Kidney tubule cell (primary cell): Measurements from ENCODE around the gene UGT1A8.

ENCODE experiments used
- DNase-seq: peaks from one replicate; pipeline ENCODE4 v3.0.0-alpha.2; 2018; ENCODE audit warnings: low spot score

UGT1A8 gene

GRCh38 chr2:233764761-233765160 is 147.3 kb downstream of the UGT1A8 start:
- DNase-seq, result no peak

DNA sequence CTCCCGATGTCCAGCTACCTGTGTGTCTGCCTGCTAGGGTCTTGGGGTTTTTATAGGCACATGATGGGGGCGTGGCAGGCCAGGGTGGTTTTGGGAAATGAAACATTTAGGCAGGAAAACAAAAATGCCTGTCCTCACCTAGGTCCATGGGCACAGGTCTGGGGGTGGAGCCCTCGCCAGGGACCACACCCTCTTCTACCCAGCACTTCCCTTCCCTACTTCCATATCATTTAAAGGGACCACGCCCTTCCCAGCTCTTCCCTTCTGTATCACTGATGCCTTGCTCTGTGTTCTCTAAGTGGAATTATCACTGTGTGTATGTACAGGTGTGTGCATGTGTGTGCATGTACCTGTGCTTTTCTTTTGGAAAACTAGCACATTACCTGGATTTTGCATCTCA is 149.0 kb downstream of the UGT1A8 start:
- no peak for DNase-seq

GRCh38 chr2:233768076-233768475 is 150.6 kb downstream of the UGT1A8 start:
- no peak for DNase-seq

DNA sequence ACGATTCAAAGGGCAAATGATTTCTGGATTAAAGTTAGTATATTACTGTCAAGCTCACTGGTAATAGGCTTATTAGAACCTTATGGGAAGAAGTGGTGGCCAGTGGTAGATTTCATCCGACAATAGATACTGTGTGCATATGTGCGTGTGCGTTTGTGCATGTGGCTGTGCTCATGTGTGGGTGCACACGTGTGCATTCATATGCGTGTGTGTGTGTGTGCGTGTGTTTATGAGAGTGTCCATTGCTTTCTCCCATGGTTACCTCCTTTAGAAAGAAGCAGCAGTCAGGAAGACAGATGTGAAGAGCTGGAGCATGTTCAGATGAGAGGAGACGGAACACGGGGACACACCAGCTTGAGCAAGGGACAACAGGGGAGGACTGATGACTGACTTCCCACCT is 151.8 kb downstream of the UGT1A8 start:
- no peak for DNase-seq

DNA sequence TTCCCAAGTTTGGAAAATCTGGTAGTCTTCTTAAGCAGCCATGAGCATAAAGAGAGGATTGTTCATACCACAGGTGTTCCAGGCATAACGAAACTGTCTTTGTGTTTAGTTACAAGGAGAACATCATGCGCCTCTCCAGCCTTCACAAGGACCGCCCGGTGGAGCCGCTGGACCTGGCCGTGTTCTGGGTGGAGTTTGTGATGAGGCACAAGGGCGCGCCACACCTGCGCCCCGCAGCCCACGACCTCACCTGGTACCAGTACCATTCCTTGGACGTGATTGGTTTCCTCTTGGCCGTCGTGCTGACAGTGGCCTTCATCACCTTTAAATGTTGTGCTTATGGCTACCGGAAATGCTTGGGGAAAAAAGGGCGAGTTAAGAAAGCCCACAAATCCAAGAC is 154.7 kb downstream of the UGT1A8 start:
- DNase-seq, result no peak

GRCh38 chr2:233772583-233772982 is 155.2 kb downstream of the UGT1A8 start:
- no peak for DNase-seq

DNA sequence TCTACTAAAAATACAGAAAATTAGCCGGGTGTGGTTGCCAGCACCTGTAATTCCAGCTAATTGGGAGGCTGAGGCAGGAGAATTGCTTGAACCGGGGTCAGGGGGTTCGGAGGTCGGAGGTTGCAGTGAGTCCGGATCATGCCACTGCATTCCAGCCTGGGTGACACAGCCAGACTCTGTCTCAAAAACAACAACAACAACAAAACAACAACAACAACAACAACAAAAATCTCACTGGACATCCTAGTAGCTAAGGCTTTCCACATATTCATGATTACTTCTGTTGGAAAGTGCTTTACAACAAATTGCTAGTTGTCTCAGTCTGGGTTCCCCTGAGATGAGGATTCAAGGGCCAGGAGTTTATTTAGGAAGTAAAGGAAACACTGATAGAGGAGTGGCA is 156.4 kb downstream of the UGT1A8 start:
- no peak for DNase-seq

DNA sequence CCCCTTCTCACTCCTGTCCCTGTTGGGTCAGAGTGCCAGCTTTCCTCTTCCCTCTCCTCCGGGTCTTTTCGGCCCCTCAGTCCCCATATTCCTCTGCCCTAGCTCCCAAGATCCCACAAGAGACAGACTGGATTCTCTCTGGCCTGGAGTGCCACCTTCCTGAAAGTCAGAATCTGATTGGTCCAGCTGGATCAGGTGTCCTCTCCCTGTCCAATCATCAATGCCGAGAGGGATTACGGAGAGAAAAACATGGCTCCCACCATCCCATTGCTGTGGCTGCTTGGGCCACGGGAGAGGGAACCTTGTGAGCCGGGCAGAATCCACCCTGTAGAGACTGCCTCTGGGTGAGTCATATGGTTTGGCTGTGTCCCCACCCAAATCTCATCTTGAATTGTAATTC is 158.0 kb downstream of the UGT1A8 start:
- no peak for DNase-seq

GRCh38 chr2:233778030-233778429 is 160.6 kb downstream of the UGT1A8 start, which contains the start of gene MROH2A:
Gene MROH2A (plus strand): TSS chr2:233778330. CDS start chr2:233779359, 1,029 bp downstream.
- no peak for DNase-seq

- no peak for DNase-seq
Measured at GRCh38 chr2:233779722-233780121, 162.3 kb downstream of the UGT1A8 start.

DNA sequence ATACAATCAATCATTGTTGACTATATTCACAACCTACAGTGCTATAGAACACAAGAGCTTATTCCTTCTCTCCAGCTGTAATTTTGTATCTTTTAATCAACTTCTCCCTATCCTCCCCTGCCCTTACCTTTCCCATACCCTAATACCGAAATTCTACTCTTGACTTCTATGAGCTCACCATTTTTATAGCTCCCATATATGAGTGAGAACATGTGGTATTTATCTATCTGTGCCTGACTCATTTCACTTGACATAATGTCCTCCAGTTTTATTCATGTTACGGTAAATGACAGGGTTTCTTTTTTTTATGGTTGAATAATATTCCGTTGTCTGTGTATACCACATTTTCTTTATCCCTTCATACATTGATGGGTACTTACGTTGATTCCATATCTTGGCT is 163.3 kb downstream of the UGT1A8 start:
- no peak for DNase-seq

DNA sequence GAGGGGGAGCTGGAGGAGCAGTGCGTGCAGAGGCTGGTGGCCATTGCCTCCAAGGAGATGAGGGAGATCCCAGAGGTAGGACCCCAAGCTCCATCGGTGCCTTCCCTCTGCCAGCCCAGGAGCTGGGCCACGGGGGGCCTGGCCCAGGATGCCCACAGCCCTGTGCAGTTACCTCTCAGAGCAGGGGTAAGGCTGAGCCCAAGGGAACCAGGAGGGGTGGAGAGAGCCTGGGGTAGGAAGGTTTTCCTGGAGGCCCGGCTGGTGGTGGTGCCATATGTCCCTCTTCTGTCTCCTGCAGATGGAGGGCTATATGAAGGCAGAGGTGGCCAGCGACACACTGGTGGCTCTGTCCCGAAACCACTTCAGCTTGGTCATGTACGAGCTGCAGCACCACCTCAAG is 172.1 kb downstream of the UGT1A8 start:
- DNase-seq, result no peak

- DNase-seq, result no peak
Measured at GRCh38 chr2:233791151-233791882, 173.9 kb downstream of the UGT1A8 start.

DNA sequence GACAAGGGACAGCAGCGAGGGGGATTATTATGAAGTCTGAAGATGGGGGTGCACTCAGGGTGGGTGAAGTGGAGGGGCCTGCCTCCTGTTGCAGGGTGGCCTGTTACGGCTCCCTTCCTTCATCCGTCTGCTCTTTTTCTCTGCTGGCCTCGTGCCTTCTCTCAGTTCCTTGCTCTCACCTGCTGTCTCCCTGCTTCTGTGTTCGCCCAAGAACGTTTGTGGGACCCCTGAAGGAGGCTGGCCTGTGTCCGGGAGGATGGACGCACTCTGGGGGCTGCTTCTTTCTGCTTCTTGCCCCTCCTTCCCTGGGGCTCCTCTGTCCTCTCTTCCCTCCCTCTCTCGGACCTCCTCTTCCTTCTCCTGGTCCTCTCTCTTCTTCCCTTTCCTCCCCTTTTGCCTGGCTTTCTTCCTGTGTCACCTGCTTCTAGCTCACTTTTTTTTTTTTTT is 174.5 kb downstream of the UGT1A8 start:
- DNase-seq, result no peak

DNA sequence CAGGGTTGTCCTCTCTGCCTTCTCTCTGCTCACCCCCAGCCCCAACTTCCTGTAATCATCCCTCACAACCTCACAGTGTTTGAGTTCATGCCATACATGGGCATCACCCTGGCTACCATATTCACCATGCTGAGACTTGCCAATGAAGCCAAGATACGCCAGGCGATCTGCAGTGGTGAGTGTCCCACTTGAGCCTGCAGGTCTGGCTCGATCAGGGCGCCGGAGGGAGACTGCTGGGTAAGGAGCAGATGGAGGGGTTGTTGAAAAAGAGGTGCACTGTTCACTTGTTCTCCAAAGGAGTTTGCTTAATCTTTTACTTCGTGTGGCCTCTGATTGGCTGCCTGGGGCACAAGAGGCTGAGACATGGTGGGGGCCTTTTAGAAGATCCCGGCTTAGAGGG is 175.3 kb downstream of the UGT1A8 start:
- no peak for DNase-seq

DNA sequence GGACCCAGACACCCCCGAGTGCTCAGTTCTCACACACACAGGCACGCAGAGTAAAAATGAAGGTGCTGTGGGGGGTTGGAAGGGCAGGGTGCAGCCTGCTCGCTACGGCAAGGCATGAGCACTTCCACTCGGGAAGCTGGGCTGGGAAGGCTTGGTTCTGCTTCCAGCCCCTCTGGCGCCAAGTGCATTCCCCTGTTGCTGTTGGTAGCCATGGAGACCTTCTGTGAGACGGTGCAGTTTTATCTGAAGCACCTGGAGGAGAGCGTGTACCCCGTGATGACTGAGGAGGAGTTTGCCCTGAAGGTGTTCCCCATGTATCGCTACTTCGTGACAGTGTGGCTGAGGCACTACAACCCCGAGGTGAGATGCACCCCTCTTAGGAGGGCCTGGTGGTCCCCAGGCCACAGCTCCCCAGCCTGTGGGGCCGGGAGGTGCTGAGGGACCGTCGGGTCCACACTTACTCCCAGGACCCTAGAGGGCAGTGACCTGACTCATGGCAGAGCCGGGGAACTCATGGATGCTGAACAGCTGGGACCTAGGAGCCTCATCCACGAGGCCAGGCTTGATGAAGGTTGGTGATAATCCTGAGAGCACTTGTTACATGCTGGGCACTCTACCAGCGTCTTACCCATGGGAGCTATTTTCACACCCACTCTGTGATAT is 176.2 kb downstream of the UGT1A8 start:
- DNase-seq, result no peak

GRCh38 chr2:233794128-233794658 is 176.8 kb downstream of the UGT1A8 start:
- DNase-seq, result no peak

DNA sequence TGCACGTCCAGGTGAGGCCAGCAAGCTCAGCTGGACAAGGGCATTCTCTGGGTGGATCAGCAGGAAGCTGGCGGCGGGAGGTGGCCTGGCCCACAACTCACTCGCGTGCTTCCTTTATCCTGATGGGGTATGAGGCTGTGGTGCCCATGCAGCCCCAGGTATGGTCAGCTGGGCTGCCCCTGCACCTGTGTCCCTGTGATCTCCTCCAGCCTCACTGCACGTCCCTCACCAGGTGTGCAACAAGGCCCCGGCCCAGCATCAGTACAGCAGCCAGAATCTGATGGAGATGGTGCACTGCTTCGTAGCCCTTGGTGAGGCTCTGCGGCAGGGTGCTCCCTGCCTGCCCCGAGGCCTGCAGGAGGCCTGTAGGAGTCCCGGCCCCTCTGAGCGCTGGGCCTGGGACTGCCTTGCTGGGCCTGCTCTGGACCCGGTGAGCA is 178.3 kb downstream of the UGT1A8 start:
- DNase-seq, result no peak

DNA sequence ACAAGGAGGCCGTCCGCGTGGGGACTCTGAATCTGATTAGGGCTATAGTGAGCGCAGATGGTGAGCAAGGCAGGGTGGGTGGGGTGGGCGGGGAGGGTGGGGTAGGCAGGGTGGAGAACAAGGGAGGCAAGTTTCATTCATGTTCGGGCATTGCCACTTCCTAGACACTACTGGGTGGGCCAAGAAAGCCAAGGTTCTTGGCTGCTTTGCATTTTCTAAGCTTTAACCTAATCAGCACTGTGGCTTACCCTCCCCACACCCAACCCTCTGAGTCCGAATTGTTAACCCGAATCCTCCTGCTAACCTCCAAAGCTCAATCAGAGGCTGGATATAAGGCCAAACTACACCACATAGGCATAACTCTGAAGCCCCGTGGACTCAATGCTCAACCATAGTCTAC is 178.8 kb downstream of the UGT1A8 start:
- no peak for DNase-seq

GRCh38 chr2:233798335-233799086 is 181.1 kb downstream of the UGT1A8 start:
- no peak for DNase-seq

DNA sequence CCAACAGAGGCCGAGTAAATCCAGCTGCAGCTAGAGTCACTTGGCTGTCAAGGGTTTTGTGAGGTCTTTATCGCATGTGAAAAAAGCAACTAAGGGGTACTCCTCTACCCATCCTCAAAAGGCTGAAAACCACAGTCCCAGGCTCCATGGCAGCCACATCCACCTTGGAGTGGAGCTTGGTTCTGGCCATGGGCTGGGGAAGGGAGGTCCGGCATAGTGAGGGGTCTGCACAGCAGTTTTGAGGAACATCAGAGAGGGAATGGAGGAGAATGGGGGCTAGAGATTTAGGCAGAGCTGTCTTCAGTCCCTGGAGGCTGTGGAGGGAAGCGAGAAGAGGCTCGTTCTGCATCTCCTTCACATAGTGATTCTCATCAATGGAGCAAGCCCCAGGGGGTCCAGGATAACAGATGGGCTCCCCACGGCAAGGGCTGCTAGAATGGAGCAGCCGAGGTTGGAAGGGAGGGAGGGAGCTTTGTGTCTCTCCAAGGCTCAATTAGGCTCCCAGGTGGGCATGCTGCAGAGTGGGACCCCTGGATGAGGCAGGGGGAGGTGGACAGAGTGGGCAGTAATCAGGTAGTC is 181.7 kb downstream of the UGT1A8 start:
- no peak for DNase-seq

GRCh38 chr2:233799716-233800115 is 182.3 kb downstream of the UGT1A8 start:
- DNase-seq, result peak; percentile 17
